Measurements from ENCODE around the gene TNFAIP8.
"Not testable (repeated sequence)": the region's sequence is repeated elsewhere in the genome, so short reads cannot be mapped to it uniquely, and the experiment has no call there.

DNA sequence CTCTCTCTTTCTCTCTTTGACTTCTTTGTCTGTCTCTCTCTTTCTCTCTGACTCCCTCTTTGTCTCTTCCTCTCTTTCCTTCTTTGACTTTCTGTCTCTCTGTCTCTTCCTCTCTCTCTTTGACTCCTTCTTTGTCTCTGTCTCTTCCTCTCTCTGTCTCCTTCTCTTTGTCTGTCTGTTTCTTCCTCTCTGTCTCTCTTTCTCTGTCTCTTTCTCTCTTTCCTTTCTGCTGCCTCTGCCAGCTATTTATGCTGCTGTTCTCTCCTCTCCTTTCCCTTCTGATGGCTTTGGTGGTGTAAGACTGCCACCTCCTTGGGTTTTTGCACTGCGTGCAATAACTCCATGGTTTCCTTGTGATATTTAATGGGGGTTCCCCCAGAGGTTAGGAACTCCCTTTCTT lies 72.3 kb downstream of the TNFAIP8 start:
- TF ChIP-seq, protein P1, sequence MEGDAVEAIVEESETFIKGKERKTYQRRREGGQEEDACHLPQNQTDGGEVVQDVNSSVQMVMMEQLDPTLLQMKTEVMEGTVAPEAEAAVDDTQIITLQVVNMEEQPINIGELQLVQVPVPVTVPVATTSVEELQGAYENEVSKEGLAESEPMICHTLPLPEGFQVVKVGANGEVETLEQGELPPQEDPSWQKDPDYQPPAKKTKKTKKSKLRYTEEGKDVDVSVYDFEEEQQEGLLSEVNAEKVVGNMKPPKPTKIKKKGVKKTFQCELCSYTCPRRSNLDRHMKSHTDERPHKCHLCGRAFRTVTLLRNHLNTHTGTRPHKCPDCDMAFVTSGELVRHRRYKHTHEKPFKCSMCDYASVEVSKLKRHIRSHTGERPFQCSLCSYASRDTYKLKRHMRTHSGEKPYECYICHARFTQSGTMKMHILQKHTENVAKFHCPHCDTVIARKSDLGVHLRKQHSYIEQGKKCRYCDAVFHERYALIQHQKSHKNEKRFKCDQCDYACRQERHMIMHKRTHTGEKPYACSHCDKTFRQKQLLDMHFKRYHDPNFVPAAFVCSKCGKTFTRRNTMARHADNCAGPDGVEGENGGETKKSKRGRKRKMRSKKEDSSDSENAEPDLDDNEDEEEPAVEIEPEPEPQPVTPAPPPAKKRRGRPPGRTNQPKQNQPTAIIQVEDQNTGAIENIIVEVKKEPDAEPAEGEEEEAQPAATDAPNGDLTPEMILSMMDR (IDR thresholded peaks at IDR 0.05; ENCODE audit: poor library complexity), result not testable (repeated sequence)
- not testable (repeated sequence) for TF ChIP-seq EZH2 (IDR thresholded peaks at IDR 0.05; ENCODE audit: borderline replicate concordance)
